Suprapubic skin (tissue), 4 donors: Measurements from ENCODE around the gene GCM1.

ENCODE experiments used
- POLR2A ChIP-seq, 2 donors: fragments of 450-650 bp; IDR thresholded peaks; one replicate each; pipeline ENCODE4 v1.6.1; 2017; ENCODE audit warnings: antibody characterized with exemption in 2 of 2, mild to moderate bottlenecking in 2 of 2, moderate library complexity in 2 of 2
- POLR2AphosphoS5 ChIP-seq, 3 donors: sonication (generic); formaldehyde crosslinking; IDR thresholded peaks; one replicate each; pipeline ENCODE4 v1.6.1; 2017; ENCODE audit warnings: antibody characterized with exemption in 3 of 3
- TF ChIP-seq, protein P1 (sequence below), 2 donors: fragments of 200-600 bp in 1 of 2; fragments of 450-650 bp in 1 of 2; sonication (generic) in 1 of 2; IDR thresholded peaks; one replicate each; pipeline ENCODE4 v1.5.1; 2016 to 2019; ENCODE audit warnings: antibody characterized with exemption in 2 of 2, mild to moderate bottlenecking in 1 of 2, moderate library complexity in 1 of 2

DNA sequence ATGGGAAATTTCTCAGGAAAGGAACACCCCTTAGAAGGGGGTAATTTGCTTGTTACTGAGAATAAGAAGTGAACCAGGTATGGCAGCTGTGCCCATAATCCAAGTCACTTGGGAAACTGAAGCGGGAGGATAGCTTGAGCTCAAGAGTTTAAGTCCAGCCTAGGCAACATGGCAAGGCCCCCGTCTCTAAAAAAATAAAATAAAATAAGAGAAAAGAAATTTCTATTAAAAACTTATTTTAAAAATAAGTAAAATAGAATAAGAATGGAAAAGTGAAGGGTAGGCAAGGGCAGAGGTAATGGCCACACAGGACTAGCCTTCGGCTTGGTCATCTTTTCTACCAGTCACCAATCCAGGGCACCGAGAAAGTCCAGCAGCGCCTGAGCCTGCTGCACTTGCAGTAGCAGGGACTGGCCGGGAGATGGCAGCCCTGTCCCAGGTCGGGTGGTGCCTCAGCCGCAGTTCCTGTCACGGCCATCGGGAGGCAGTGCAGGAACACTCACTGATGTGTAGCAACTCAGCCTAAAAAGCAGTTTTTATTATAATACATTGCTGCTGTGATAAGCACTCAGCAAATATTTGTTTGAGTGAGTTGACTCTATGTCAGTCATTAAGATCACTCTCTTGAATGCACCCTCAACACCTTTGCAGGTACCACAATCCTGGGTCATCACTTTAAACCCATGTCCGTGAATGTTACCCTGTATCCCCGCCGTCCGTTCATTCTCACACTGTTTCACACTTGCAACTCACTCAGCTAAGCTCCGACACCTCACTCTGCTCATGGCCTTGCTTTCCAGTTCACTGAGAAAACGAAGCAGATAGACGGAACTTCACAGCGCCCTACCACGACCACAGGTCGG lies 23.2 kb upstream of the GCM1 start:
- TF ChIP-seq, protein P1, sequence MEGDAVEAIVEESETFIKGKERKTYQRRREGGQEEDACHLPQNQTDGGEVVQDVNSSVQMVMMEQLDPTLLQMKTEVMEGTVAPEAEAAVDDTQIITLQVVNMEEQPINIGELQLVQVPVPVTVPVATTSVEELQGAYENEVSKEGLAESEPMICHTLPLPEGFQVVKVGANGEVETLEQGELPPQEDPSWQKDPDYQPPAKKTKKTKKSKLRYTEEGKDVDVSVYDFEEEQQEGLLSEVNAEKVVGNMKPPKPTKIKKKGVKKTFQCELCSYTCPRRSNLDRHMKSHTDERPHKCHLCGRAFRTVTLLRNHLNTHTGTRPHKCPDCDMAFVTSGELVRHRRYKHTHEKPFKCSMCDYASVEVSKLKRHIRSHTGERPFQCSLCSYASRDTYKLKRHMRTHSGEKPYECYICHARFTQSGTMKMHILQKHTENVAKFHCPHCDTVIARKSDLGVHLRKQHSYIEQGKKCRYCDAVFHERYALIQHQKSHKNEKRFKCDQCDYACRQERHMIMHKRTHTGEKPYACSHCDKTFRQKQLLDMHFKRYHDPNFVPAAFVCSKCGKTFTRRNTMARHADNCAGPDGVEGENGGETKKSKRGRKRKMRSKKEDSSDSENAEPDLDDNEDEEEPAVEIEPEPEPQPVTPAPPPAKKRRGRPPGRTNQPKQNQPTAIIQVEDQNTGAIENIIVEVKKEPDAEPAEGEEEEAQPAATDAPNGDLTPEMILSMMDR (IDR thresholded peaks at IDR 0.05), result peak; percentile 100
- no peak for TF ChIP-seq POLR2A (IDR thresholded peaks at IDR 0.05)
- TF ChIP-seq POLR2AphosphoS5 (IDR thresholded peaks at IDR 0.05), result no peak
